PC-3 (cell line): ENCODE data around the gene FBXO11.

Experiments
- CTCF ChIP-seq: fragments of 300-600 bp; sonication (generic); conservative IDR thresholded peaks from 2 replicates; pipeline ENCODE4 v1.5.1; 2017; ENCODE audit warnings: antibody characterized with exemption, low read depth, mild to moderate bottlenecking, low read length
- EZH2 ChIP-seq: fragments of 300-600 bp; sonication (generic); IDR thresholded peaks from one replicate; pipeline ENCODE4 v1.6.1; 2017; ENCODE audit warnings: antibody characterized with exemption, mild to moderate bottlenecking, low read length; ENCODE audit not compliant: unreplicated experiment
- EZH2phosphoT487 ChIP-seq: fragments of 300-600 bp; sonication (generic); IDR thresholded peaks from 2 replicates; pipeline ENCODE4 v1.6.1; 2018; ENCODE audit warnings: mild to moderate bottlenecking, antibody characterized with exemption, low read length, borderline replicate concordance

GRCh38 chr2:47950340-47951301 lies 44.3 kb upstream of the FBXO11 start:
- no peak for TF ChIP-seq CTCF
- TF ChIP-seq EZH2 = no peak
- TF ChIP-seq EZH2phosphoT487 = no peak
